Erythroblast (primary cell): ENCODE data around the gene FOXP1.

Experiments used
- GATA1 ChIP-seq: IDR thresholded peaks from 2 replicates; pipeline ENCODE4 v1.6.1; 2011; ENCODE audit warnings: low read depth, mild to moderate bottlenecking, control low read depth, low read length, moderate library complexity
- POLR2A ChIP-seq: IDR thresholded peaks from 2 replicates; pipeline ENCODE4 v1.6.1; 2011; ENCODE audit warnings: mild to moderate bottlenecking, low read length

- no peak for TF ChIP-seq POLR2A
- no peak for TF ChIP-seq GATA1
These were observed 678.0 kb downstream of the FOXP1 start for GRCh38 chr3:70905491-70905890.
